Heart right ventricle (tissue), 16 donors: ENCODE results near the gene CRYL1. TPM values are rescaled to one million over a fixed set of nuclear protein-coding genes. Genes with fewer than 3 reads are reported as not detected.
A peak's percentile ranks its signal among the peaks of the same experiment; 100 is the strongest.

Experiments
- ATAC-seq, 8 donors: fragments of 200-7000 bp; cut with Tn5 transposase; one replicate each; pipeline ENCODE4 v1.9.1; 2020; ENCODE audit warnings: mild to moderate bottlenecking in 8 of 8, moderate library complexity in 8 of 8, moderate number of reproducible peaks in 1 of 8
- DNase-seq, 2 donors: peaks; one replicate each; pipeline ENCODE4 v3.0.0-alpha.2; 2020
- H3K27ac ChIP-seq, 10 donors: fragments of 200-600 bp; sonication (generic) in 2 of 10; one replicate each; pipeline versions ENCODE4 v1.5.0 to v1.8.0; 2020 to 2022; ENCODE audit warnings: mild to moderate bottlenecking in 3 of 10
- H3K27me3 ChIP-seq, 7 donors: fragments of 200-600 bp; one replicate each; pipeline ENCODE4 v1.8.0; 2021 to 2022; ENCODE audit warnings: mild to moderate bottlenecking in 2 of 7
- H3K36me3 ChIP-seq, 9 donors: fragments of 200-600 bp; sonication (generic) in 1 of 9; one replicate each; pipeline versions ENCODE4 v1.5.0 to v1.8.0; 2020 to 2022; ENCODE audit warnings: mild to moderate bottlenecking in 2 of 9
- H3K4me1 ChIP-seq, 9 donors: fragments of 200-600 bp; sonication (generic) in 1 of 9; one replicate each; pipeline versions ENCODE4 v1.5.0 to v1.8.0; 2020 to 2022; ENCODE audit warnings: mild to moderate bottlenecking in 4 of 9
- H3K4me3 ChIP-seq, 10 donors: fragments of 200-600 bp; sonication (generic) in 2 of 10; one replicate each; pipeline versions ENCODE4 v1.5.0 to v1.8.0; 2020 to 2022; ENCODE audit warnings: mild to moderate bottlenecking in 7 of 10, moderate library complexity in 2 of 10
- H3K9me3 ChIP-seq, 11 donors: fragments of 200-600 bp in 10 of 11; sonication (generic) in 2 of 11; one replicate each; pipeline versions ENCODE4 v1.5.0 to v1.8.0; 2013 to 2022; ENCODE audit warnings: mild to moderate bottlenecking in 2 of 11, control low read depth in 1 of 11, moderate library complexity in 1 of 11
- WGBS, 2 donors: extraction: QIAGEN DNeasy Blood & Tissue Kit; methylation state at CpG; one replicate each; pipeline ENCODE4 v1.1.7; 2013; ENCODE audit warnings: inconsistent platforms in 1 of 2; 5-methylcytosine and 5-hydroxymethylcytosine counted together
- intact Hi-C, 10 donors: fragments of 100-400 bp; cut with DNase I; formaldehyde crosslinking; loops; one replicate each; pipeline versions ENCODE4 v1.11.1 to v1.14.2; 2022
- polyA plus RNA-seq, 2 donors: library from polyadenylated mRNA; stranded (reverse); fragments of 200-250 nt; gene quantifications; one replicate each; pipeline ENCODE4 v1.2.3, GENCODE V29; 2013
- total RNA-seq, 10 donors: library from RNA; stranded (reverse); fragmentation: NEBNext Ultra II Directional in 3 of 10; extraction: Animal tissue kit (Norgen Biotek cat#: 25700) in 3 of 10; gene quantifications; one replicate each; pipeline versions ENCODE4 v1.2.1 to v1.2.4, GENCODE V29; 2021 to 2023
- TF ChIP-seq, protein P1 (sequence below), 9 donors: fragments of 200-600 bp; sonication (generic) in 2 of 9; IDR thresholded peaks; one replicate each; pipeline versions ENCODE4 v1.5.0 to v1.8.0; 2021 to 2022; ENCODE audit warnings: antibody characterized with exemption in 9 of 9, mild to moderate bottlenecking in 5 of 9, moderate library complexity in 1 of 9
- donor health status: Arrhythmogenic right ventricular cardiomyopathy.
- donor health status: ischemic (EF 13 %, LVEDD 7.1; RV severe dilation, severe dysfunction).
- donor health status: healthy with polysubstance abuse.
- donor health status: DM: no; HTN: yes; CAD: no.
- donor health status: DM: no; HTN: no; CAD: no.
- donor health status: ischemic (EF 25% LVEDD 6.9; RV normal size, moderate dysfunction).
- donor health status: ischemic (EF 25% LVEDD 5.7; RV mildly dilated, moderate dysfunction).
- donor health status: healthy.
- donor health status: DM: yes; HTN: yes; CAD: no.
- donor health status: Ischemic cardiomyopathy.
- donor health status: ischemic (EF 35%, LVEDD 5.7; RV mildly dilated, moderate dysfunction).
- donor health status: nonischemic (EF 11% LVEDD 7.7; RV severe dilation, severe dysfunction).
- donor health status: DM: yes; HTN: yes; CAD: no.
- donor health status: PGD.
- donor health status: ischemic (EF 29% LVEDD 5.4; RV normal size, mild dysfunction).
- donor health status: nonischemic (EF 23%, LVEDD 6.1; RV moderate dilation, normal function).

Gene CRYL1
- total and polyA plus RNA-seq, 12 donors: 10.1 to 27.3 (median 23.2) TPM

DNA sequence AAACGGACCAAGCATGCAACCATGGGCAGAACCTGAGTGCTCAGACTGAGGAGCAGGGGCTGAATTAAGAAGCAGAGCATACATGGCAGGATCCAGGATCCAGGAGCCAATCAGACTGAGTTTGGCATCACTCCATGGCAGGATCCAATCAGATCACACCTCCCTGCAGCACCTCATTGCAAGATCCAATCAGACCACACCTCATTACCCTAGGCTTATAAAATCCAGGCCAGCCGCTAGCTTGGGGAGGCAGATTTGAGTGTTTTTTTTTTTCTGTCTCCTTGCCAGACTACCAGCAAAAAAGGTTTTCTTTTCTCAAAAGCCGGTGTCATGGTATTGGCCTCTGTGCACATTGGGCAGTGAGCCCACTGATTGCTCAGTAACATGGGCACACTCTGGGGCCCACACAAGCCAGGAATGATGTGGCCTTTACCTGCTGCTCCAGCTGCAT lies 165.6 kb downstream of the CRYL1 start:
- Histone ChIP-seq H3K9me3 (no peaks in the 10 kb centered on the region), H3K4me3 (no peak overlapping the region), H3K27me3 (peaks cover 0 to 5% (median 0%) of the 10 kb centered on the region in 7 donors), H3K27ac (no peak overlapping the region), H3K36me3 (no peaks in the 10 kb centered on the region), H3K4me1 (no peaks in the 10 kb centered on the region)
- DNase-seq: no peak
- ATAC-seq: no peak
- intact Hi-C loops: no loop called here
- TF ChIP-seq, protein P1, sequence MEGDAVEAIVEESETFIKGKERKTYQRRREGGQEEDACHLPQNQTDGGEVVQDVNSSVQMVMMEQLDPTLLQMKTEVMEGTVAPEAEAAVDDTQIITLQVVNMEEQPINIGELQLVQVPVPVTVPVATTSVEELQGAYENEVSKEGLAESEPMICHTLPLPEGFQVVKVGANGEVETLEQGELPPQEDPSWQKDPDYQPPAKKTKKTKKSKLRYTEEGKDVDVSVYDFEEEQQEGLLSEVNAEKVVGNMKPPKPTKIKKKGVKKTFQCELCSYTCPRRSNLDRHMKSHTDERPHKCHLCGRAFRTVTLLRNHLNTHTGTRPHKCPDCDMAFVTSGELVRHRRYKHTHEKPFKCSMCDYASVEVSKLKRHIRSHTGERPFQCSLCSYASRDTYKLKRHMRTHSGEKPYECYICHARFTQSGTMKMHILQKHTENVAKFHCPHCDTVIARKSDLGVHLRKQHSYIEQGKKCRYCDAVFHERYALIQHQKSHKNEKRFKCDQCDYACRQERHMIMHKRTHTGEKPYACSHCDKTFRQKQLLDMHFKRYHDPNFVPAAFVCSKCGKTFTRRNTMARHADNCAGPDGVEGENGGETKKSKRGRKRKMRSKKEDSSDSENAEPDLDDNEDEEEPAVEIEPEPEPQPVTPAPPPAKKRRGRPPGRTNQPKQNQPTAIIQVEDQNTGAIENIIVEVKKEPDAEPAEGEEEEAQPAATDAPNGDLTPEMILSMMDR (IDR thresholded peaks at IDR 0.05): no peak
- WGBS, 2 donors: 79 to 83% methylated on average over 3 of the region's 3 CpGs

DNA sequence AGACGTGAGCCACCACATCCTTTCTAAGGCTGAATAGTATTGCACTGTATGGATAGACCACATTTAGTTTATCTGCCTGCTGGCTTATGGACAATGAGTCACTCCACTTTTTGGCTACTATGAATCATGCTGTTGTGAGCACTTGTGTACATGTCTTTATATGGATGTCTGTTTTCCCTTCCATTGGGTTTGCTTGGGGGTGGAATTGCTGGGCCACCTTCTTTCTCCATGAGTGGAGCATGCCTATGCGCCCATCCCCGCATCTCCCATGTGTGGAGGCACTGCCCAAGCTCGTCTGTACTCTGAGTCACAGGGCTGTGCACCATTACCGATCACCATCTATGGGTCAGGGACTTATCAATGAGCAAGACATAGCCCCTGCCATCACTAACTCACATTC lies 166.3 kb downstream of the CRYL1 start:
- DNase-seq (no peak), ATAC-seq (peak in 3 of 8 donors; percentile 39 to 50 (median 44))
- Histone ChIP-seq H3K9me3 (no peaks in the 10 kb centered on the region), H3K36me3 (no peaks in the 10 kb centered on the region), H3K4me3 (no peak overlapping the region), H3K4me1 (peaks cover 0 to 2% (median 0%) of the 10 kb centered on the region in 9 donors), H3K27ac (no peak overlapping the region), H3K27me3 (peaks cover 0 to 5% (median 0%) of the 10 kb centered on the region in 7 donors)
- WGBS, 2 donors: 89 to 97% methylated on average over 5 of the region's 5 CpGs
- intact Hi-C loops: no loop called here
- TF ChIP-seq, protein P1 (IDR thresholded peaks at IDR 0.05): no peak

DNA sequence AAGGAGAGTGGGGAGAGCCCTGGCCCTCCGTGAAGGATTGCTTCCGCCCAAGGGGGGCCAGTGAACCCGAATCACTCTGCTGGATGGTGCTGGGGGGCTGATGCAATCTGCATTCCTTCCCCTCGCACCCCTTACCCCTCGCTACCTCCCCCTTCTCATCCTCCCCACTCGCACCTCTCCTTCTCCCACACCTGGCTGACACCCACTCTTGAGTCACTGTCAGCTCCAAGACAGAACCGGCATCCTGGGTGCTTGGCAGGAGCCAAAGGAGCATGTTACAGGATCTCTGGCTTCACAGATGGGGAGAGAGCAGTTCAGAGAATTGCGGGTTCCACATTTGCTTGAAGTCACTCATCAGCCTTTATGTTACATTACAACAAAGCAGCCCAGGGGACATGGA lies 167.6 kb downstream of the CRYL1 start:
- no peak for DNase-seq
- no peak for ATAC-seq
- TF ChIP-seq, protein P1 (IDR thresholded peaks at IDR 0.05): no peak
- WGBS, 2 donors: 79 to 80% methylated on average over 8 of the region's 8 CpGs
- no peaks in the 10 kb centered on the region for H3K9me3 ChIP-seq
- H3K36me3 ChIP-seq: no peaks in the 10 kb centered on the region
- intact Hi-C loops: no loop called here
- H3K27me3 ChIP-seq: peaks cover 0 to 2% (median 0%) of the 10 kb centered on the region in 7 donors
- no peak overlapping the region for H3K4me3 ChIP-seq
- peaks cover 0 to 8% (median 0%) of the 10 kb centered on the region in 9 donors for H3K4me1 ChIP-seq
- H3K27ac ChIP-seq: no peak overlapping the region

DNA sequence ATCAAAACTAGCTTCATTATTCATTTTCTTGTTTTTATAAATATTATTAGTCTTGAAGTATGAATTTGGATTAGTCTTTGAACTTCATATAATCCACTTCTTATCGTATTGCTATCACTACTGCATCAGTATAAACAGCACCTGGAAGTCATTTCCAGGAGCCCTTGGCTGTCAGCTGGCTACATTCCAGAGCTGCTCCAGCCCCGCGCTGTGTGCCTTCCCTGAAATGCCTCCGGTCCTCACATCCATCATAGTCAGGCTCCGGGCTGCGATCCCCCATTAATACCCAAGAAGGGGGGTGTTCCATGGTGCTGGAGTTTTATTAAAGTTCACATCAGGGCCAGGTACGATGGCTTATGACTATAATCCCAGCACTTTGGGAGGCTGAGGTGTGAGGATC lies 169.2 kb downstream of the CRYL1 start:
- Histone ChIP-seq H3K27me3 (no peaks in the 10 kb centered on the region), H3K27ac (no peak overlapping the region), H3K4me3 (no peak overlapping the region), H3K9me3 (no peaks in the 10 kb centered on the region), H3K36me3 (no peaks in the 10 kb centered on the region), H3K4me1 (peaks cover 0 to 19% (median 0%) of the 10 kb centered on the region in 9 donors)
- intact Hi-C loops: no loop called here
- WGBS, 2 donors: 30 to 35% methylated on average over 7 of the region's 7 CpGs
- ATAC-seq: no peak
- TF ChIP-seq, protein P1 (IDR thresholded peaks at IDR 0.05): no peak
- no peak for DNase-seq
